Panc1 (cell line): ENCODE data around the gene MACF1. TPM values are rescaled to one million over a fixed set of nuclear protein-coding genes. Genes with fewer than 3 reads are reported as not detected.

ENCODE experiments used
- ATAC-seq: fragments of 200-7000 bp; cut with Tn5 transposase; 2 replicates; pipeline ENCODE4 v1.9.1; 2020; ENCODE audit warnings: mild to moderate bottlenecking, moderate library complexity
- BruUV-seq: library from RNA; stranded (reverse); fragments of 400-500 nt; replicated peaks from 2 replicates; lab custom pipeline; 2021; lab: Mats Ljungman, UMichigan
- CTCF ChIA-PET: fragments of 300-600 bp; sonication (Branson Sonifier 250); formaldehyde crosslinking; loops from one replicate; lab custom pipeline; 2022; ENCODE audit warnings: antibody characterized with exemption; lab: Charles Lee
- POLR2A ChIA-PET: fragments of 300-600 bp; sonication (Branson Sonifier 250); formaldehyde crosslinking; loops from one replicate; lab custom pipeline; 2022; ENCODE audit warnings: antibody characterized with exemption; lab: Charles Lee
- DNase-seq: peaks from one replicate; pipeline ENCODE4 v3.0.0-alpha.2; 2010; ENCODE audit warnings: low read depth, low spot score
- H3K27ac ChIP-seq: 2 replicates; pipeline ENCODE4 v1.5.1; 2011; ENCODE audit warnings: mild to moderate bottlenecking, low read length, inconsistent platforms
- H3K27me3 ChIP-seq: fragments of 200-500 bp; sonication (Bioruptor generic); 2 replicates; pipeline ENCODE4 v1.6.0; 2014; ENCODE audit warnings: low read length, inconsistent platforms; ENCODE audit not compliant: control insufficient read depth, insufficient read depth
- H3K36me3 ChIP-seq: fragments of 200-500 bp; sonication (Bioruptor generic); 2 replicates; pipeline ENCODE4 v1.5.1; 2014; ENCODE audit warnings: inconsistent platforms, mild to moderate bottlenecking, low read length, moderate library complexity; ENCODE audit not compliant: control insufficient read depth, insufficient read depth
- H3K4me1 ChIP-seq: 2 replicates; pipeline ENCODE4 v1.5.1; 2011; ENCODE audit warnings: inconsistent platforms, mild to moderate bottlenecking, low read length, moderate library complexity; ENCODE audit not compliant: control insufficient read depth, insufficient read depth
- H3K4me3 ChIP-seq, 2 experiments: 2 replicates each; pipeline ENCODE4 v1.5.1; 2011 to 2012; ENCODE audit warnings: low read depth in 2 of 2, low read length in 2 of 2, mild to moderate bottlenecking in 2 of 2, inconsistent platforms in 1 of 2, moderate library complexity in 1 of 2
- H3K9me3 ChIP-seq: fragments of 200-500 bp; sonication (Bioruptor generic); 2 replicates; pipeline ENCODE4 v1.5.1; 2014; ENCODE audit warnings: low read depth, mild to moderate bottlenecking, inconsistent platforms, low read length, moderate library complexity; ENCODE audit not compliant: control insufficient read depth, insufficient read depth
- CTCF ChIP-seq: fragments of 450-650 bp; IDR thresholded peaks from 2 replicates; pipeline ENCODE4 v1.5.1; 2017; ENCODE audit warnings: mild to moderate bottlenecking
- POLR2AphosphoS5 ChIP-seq: IDR thresholded peaks from 2 replicates; pipeline ENCODE4 v1.6.1; 2012; ENCODE audit warnings: mild to moderate bottlenecking, low read depth, low read length, moderate library complexity
- SIN3A ChIP-seq: IDR thresholded peaks from 2 replicates; pipeline ENCODE4 v1.6.1; 2012; ENCODE audit warnings: low read depth, mild to moderate bottlenecking, low read length, moderate library complexity, borderline replicate concordance; ENCODE audit not compliant: insufficient read depth
- TCF7L2 ChIP-seq: IDR thresholded peaks from 2 replicates; pipeline ENCODE4 v1.6.1; 2011; ENCODE audit warnings: mild to moderate bottlenecking, low read depth, low read length, inconsistent platforms
- in situ Hi-C: cut with HindIII; loops from 2 replicates; pipeline ENCODE4 v1.10.0; 2016; ENCODE audit warnings: low sequenced_read_pairs, low pct_unique_long_range_greater_than_20kb
- intact Hi-C: fragments of 100-400 bp; cut with micrococcal nuclease; formaldehyde crosslinking; loops from one replicate; pipeline ENCODE4 v1.10.0; 2022; ENCODE audit not compliant: unreplicated experiment
- total RNA-seq: library from RNA; stranded (reverse); gene quantifications from one replicate; pipeline ENCODE4 v1.2.1, GENCODE V29; 2021; ENCODE audit not compliant: unreplicated experiment
- TF ChIP-seq, protein P1 (sequence below), 2 experiments: IDR thresholded peaks; 2 replicates each; pipeline ENCODE4 v1.6.1; 2011 to 2012; ENCODE audit warnings: low read depth in 2 of 2, control low read depth in 1 of 2, low read length in 1 of 2, mild to moderate bottlenecking in 1 of 2, moderate library complexity in 1 of 2; ENCODE audit not compliant: insufficient read depth in 1 of 2

The MACF1 gene
- total RNA-seq, 1 experiment from 2014 or later: 413 TPM

DNA sequence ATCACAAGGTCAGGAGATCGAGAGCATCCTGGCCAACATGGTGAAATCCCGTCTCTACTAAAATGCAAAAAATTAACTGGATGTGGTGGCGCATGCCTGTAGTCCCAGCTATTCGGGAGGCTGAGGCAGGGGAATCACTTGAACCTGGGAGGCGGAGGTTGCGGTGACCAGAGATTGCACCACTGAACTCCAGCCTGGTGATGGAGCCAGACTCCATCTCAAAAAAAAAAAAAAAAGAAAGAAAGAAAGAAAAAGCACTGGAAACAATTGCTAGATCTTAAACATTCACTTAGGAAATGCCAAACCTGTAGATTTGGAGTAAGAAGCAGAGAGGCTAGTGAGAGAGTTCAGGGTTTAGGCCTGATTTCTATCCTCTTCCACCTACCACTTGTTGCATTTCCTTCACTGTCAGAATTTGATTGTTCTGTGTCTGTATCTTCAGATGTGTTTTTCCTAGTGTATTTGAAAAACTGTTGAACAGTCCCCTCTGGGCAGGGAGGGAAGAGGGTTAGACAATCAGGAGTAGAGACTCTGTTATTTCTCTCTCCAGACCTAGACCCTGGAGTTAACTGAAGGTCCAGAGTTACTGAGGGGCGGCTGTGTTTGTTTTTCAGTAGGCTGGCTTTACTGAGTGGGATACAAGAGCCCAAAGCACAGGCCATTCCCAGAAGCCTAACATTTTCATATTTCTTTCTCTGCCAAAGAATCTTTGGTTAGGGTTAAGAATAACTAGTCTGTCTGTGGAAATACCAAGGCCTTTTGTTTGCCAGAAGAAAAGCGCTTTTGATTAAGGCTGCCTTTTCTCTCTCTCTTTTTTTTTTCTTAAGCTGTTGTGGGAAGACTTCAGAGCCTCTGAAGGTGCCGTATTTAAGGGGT, 31.1 kb upstream of the MACF1 start:
- DNase-seq (no peak), ATAC-seq (peak; percentile 10; the same call in 1 of the 2 replicates)
- Histone ChIP-seq H3K9me3 (no peaks in the 10 kb centered on the region), H3K4me3 (no peak overlapping the region; a peak in 1 of 4 replicates), H3K27ac (peak overlapping the region; percentile 97), H3K27me3 (no peaks in the 10 kb centered on the region), H3K36me3 (no peaks in the 10 kb centered on the region), H3K4me1 (peaks cover 91% of the 10 kb centered on the region)
- in situ Hi-C loops (no loop called here), intact Hi-C loops (loop anchor here (5.0 kb wide), 1 partner anchor 66 kb away; no protein-coding TSS in a partner anchor)
- ChIA-PET CTCF (interaction anchor here (0.6 to 2.9 kb wide), 5 partner anchors 15 to 51 kb away, joined by 3 to 11 read pairs (median 3); no protein-coding TSS in a partner anchor), POLR2A (interaction anchor here (0.6 to 0.7 kb wide), 2 partner anchors 13 to 18 kb away, joined by 3 read pairs; no protein-coding TSS in a partner anchor)
- TF ChIP-seq, protein P1, sequence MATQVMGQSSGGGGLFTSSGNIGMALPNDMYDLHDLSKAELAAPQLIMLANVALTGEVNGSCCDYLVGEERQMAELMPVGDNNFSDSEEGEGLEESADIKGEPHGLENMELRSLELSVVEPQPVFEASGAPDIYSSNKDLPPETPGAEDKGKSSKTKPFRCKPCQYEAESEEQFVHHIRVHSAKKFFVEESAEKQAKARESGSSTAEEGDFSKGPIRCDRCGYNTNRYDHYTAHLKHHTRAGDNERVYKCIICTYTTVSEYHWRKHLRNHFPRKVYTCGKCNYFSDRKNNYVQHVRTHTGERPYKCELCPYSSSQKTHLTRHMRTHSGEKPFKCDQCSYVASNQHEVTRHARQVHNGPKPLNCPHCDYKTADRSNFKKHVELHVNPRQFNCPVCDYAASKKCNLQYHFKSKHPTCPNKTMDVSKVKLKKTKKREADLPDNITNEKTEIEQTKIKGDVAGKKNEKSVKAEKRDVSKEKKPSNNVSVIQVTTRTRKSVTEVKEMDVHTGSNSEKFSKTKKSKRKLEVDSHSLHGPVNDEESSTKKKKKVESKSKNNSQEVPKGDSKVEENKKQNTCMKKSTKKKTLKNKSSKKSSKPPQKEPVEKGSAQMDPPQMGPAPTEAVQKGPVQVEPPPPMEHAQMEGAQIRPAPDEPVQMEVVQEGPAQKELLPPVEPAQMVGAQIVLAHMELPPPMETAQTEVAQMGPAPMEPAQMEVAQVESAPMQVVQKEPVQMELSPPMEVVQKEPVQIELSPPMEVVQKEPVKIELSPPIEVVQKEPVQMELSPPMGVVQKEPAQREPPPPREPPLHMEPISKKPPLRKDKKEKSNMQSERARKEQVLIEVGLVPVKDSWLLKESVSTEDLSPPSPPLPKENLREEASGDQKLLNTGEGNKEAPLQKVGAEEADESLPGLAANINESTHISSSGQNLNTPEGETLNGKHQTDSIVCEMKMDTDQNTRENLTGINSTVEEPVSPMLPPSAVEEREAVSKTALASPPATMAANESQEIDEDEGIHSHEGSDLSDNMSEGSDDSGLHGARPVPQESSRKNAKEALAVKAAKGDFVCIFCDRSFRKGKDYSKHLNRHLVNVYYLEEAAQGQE (IDR thresholded peaks at IDR 0.05; ENCODE audit: insufficient read depth in 1 of 2, low read depth in 2 of 2, low read length in 1 of 2): no peak
- TF ChIP-seq CTCF: peak; percentile 66
- BruUV-seq: no TSS peak

DNA sequence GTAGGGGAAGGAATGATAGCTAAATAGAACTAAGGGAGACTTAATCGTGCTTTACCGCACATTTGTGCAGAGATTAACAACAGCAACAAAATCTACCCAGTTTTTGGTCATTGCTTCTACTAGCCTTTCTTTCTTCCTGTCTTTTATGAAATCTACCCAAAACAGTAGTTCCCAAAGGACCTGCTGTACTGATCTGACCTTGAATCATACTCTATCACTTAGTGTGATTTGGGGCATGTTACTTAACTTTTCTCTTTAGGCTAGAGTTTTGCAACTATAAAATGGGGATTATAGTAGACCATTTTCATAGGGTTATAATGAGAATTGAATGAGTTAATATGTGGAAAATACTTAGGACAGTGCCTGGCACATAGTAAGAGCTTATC, 30.5 kb upstream of the MACF1 start:
- no peaks in the 10 kb centered on the region for H3K9me3 ChIP-seq
- no peak for ATAC-seq
- no peak overlapping the region for H3K4me3 ChIP-seq
- peaks cover 93% of the 10 kb centered on the region for H3K4me1 ChIP-seq
- DNase-seq: no peak
- BruUV-seq: no TSS peak
- no peaks in the 10 kb centered on the region for H3K36me3 ChIP-seq
- CTCF ChIA-PET: interaction anchor here (0.5 to 2.9 kb wide), 3 partner anchors 17 to 86 kb away, joined by 3 to 11 read pairs (median 3); no protein-coding TSS in a partner anchor
- in situ Hi-C loops: no loop called here
- H3K27ac ChIP-seq: peak overlapping the region; percentile 97
- no peaks in the 10 kb centered on the region for H3K27me3 ChIP-seq
- POLR2A ChIA-PET: interaction anchor here (0.6 to 0.7 kb wide), 2 partner anchors 14 to 18 kb away, joined by 3 read pairs; no protein-coding TSS in a partner anchor
- no peak for TF ChIP-seq CTCF
- TF ChIP-seq POLR2AphosphoS5: no peak
- TF ChIP-seq SIN3A: no peak
- TF ChIP-seq, protein P1 (IDR thresholded peaks at IDR 0.05; ENCODE audit: insufficient read depth in 1 of 2, low read depth in 2 of 2, low read length in 1 of 2): no peak
- TF ChIP-seq TCF7L2: no peak
- intact Hi-C loops: loop anchor here (5.0 kb wide), 1 partner anchor 67 kb away; no protein-coding TSS in a partner anchor
